Activated CD8-positive, alpha-beta T cell treated with anti-CD3 and anti-CD28 coated beads for 36 hours (primary cell): ENCODE results near the gene PRKCB. TPM values are rescaled to one million over a fixed set of nuclear protein-coding genes. Genes with fewer than 3 reads are reported as not detected.

Source experiments
- ATAC-seq: fragments of 200-7000 bp; cut with Tn5 transposase; one replicate; pipeline ENCODE4 v1.10.0; 2021; ENCODE audit warnings: mild to moderate bottlenecking, moderate library complexity
- CTCF ChIA-PET: fragments of 350-600 bp; sonication (Branson Sonifier 250); formaldehyde crosslinking; loops from one replicate; lab custom pipeline; 2021; ENCODE audit warnings: antibody characterized with exemption; lab: Charles Lee
- POLR2A ChIA-PET: fragments of 350-600 bp; sonication (Branson Sonifier 250); formaldehyde crosslinking; loops from one replicate; lab custom pipeline; 2021; ENCODE audit warnings: antibody characterized with exemption; lab: Charles Lee
- DNase-seq: peaks from one replicate; pipeline ENCODE4 v3.0.0-alpha.2; 2020
- H3K27ac Mint-ChIP-seq: one replicate; pipeline ENCODE4 v1.8.0; 2021; ENCODE audit warnings: mild to moderate bottlenecking, mixed read lengths
- H3K27me3 Mint-ChIP-seq: one replicate; pipeline ENCODE4 v1.8.0; 2021; ENCODE audit warnings: mixed read lengths
- H3K36me3 Mint-ChIP-seq: one replicate; pipeline ENCODE4 v1.8.0; 2021; ENCODE audit warnings: low read depth, mixed read lengths
- H3K4me1 Mint-ChIP-seq: one replicate; pipeline ENCODE4 v1.8.0; 2021; ENCODE audit warnings: low read depth, mixed read lengths
- H3K4me3 Mint-ChIP-seq: one replicate; pipeline ENCODE4 v1.8.0; 2021; ENCODE audit warnings: mild to moderate bottlenecking, moderate library complexity, mixed read lengths
- H3K9me3 Mint-ChIP-seq: one replicate; pipeline ENCODE4 v1.8.0; 2021; ENCODE audit warnings: mixed read lengths
- CTCF ChIP-seq: fragments of 200-600 bp; IDR thresholded peaks from one replicate; pipeline ENCODE4 v1.8.0; 2022; ENCODE audit warnings: antibody characterized with exemption, mild to moderate bottlenecking
- intact Hi-C: fragments of 100-400 bp; cut with micrococcal nuclease; formaldehyde crosslinking; loops from one replicate; pipeline ENCODE4 v1.10.0; 2022
- total RNA-seq, 2 experiments: library from RNA; stranded (reverse); gene quantifications; one replicate each; pipeline ENCODE4 v1.2.3, GENCODE V29; 2021

PRKCB gene
- total RNA-seq, 2 experiments from 2014 or later, result 101 to 105 TPM

- H3K4me3 Mint-ChIP-seq, result no peak overlapping the region
- intact Hi-C loops, result no loop called here
- no peak for DNase-seq
- no peak for TF ChIP-seq CTCF
- no peak overlapping the region for H3K27ac Mint-ChIP-seq
- no peaks in the 10 kb centered on the region for H3K4me1 Mint-ChIP-seq
- peaks cover 23% of the 10 kb centered on the region for H3K36me3 Mint-ChIP-seq
- ATAC-seq, result no peak
- no peaks in the 10 kb centered on the region for H3K9me3 Mint-ChIP-seq
- CTCF ChIA-PET, result interaction anchor here (1.9 kb wide), 1 partner anchor 46 kb away, joined by 7 read pairs; no protein-coding TSS in a partner anchor
- H3K27me3 Mint-ChIP-seq, result no peaks in the 10 kb centered on the region
- POLR2A ChIA-PET, result no interaction called here
Observed at GRCh38 chr16:24206926-24207325, 371.1 kb downstream of the PRKCB start.

- no peaks in the 10 kb centered on the region for H3K4me1 Mint-ChIP-seq
- POLR2A ChIA-PET, result no interaction called here
- intact Hi-C loops, result no loop called here
- DNase-seq (no peak), ATAC-seq (no peak)
- H3K4me3 Mint-ChIP-seq, result no peak overlapping the region
- no peak overlapping the region for H3K27ac Mint-ChIP-seq
- H3K27me3 Mint-ChIP-seq, result no peaks in the 10 kb centered on the region
- CTCF ChIA-PET, result interaction anchor here (0.8 kb wide), 1 partner anchor 16 kb away, joined by 3 read pairs; no protein-coding TSS in a partner anchor
- TF ChIP-seq CTCF, result no peak
- H3K36me3 Mint-ChIP-seq, result peaks cover 25% of the 10 kb centered on the region
- H3K9me3 Mint-ChIP-seq, result no peaks in the 10 kb centered on the region
Observed at GRCh38 chr16:24208710-24209109, 372.9 kb downstream of the PRKCB start.

- POLR2A ChIA-PET, result no interaction called here
- Mint-ChIP-seq H3K27me3 (no peaks in the 10 kb centered on the region), H3K27ac (no peak overlapping the region), H3K9me3 (no peaks in the 10 kb centered on the region), H3K36me3 (peaks cover 40% of the 10 kb centered on the region), H3K4me3 (no peak overlapping the region), H3K4me1 (no peaks in the 10 kb centered on the region)
- no peak for DNase-seq
- CTCF ChIA-PET, result interaction anchor here (1.0 to 1.2 kb wide), 2 partner anchors 10 to 412 kb away, joined by 3 read pairs; no protein-coding TSS in a partner anchor
- TF ChIP-seq CTCF, result no peak
- intact Hi-C loops, result no loop called here
- no peak for ATAC-seq
Observed at GRCh38 chr16:24214992-24215391, 379.2 kb downstream of the PRKCB start.

GRCh38 chr16:24216961-24217360 is 381.2 kb downstream of the PRKCB start:
- Mint-ChIP-seq H3K4me3 (no peak overlapping the region), H3K27me3 (no peaks in the 10 kb centered on the region), H3K27ac (no peak overlapping the region), H3K36me3 (peaks cover 50% of the 10 kb centered on the region), H3K4me1 (no peaks in the 10 kb centered on the region), H3K9me3 (peaks cover 2% of the 10 kb centered on the region)
- CTCF ChIA-PET, result interaction anchor here (1.4 kb wide), 1 partner anchor 10 kb away, joined by 3 read pairs; no protein-coding TSS in a partner anchor
- DNase-seq, result no peak
- intact Hi-C loops, result no loop called here
- ATAC-seq, result no peak
- TF ChIP-seq CTCF, result no peak
- POLR2A ChIA-PET, result no interaction called here

GRCh38 chr16:24217461-24217860 is 381.7 kb downstream of the PRKCB start:
- DNase-seq, result no peak
- Mint-ChIP-seq H3K4me3 (no peak overlapping the region), H3K27ac (no peak overlapping the region), H3K36me3 (peaks cover 52% of the 10 kb centered on the region), H3K9me3 (peaks cover 4% of the 10 kb centered on the region), H3K4me1 (no peaks in the 10 kb centered on the region), H3K27me3 (no peaks in the 10 kb centered on the region)
- no peak for ATAC-seq
- POLR2A ChIA-PET, result no interaction called here
- intact Hi-C loops, result no loop called here
- CTCF ChIA-PET, result interaction anchor here (1.4 kb wide), 1 partner anchor 9 kb away, joined by 3 read pairs; no protein-coding TSS in a partner anchor
- TF ChIP-seq CTCF, result no peak
